ENCODE results near the gene STUB1.

DNA sequence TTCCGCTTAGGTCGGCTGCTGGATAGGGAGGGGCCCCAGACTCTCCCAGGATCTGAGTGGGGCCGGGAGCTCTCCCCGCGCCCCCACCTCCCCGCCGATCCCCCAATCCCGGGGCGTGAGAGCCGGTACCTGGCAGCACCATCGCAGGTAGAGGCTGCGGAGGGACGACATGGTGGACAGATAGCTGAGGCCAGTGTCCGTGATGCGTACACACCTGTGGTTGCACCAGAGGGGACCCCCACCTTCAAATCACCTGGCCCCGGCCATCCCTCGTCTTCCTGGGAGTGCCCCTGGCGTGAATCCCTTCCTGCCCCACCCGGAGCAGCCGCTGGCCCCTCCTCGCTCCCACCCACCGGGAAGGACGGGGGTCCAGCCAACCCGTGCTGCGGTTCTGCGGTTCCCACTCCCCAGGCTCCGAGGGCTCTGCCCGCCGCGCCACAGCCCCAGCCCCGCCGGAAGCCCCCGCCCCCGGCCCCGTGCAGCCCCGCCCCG, 14.7 kb downstream of the STUB1 start:
- no peak for TF ChIP-seq POLR2AphosphoS5 (IDR thresholded peaks at IDR 0.05; ENCODE audit: borderline replicate concordance, low read depth, low read length)
- no peak for TF ChIP-seq EZH2 (IDR thresholded peaks at IDR 0.05)
- no peak for TF ChIP-seq FOXP2 (optimal IDR thresholded peaks at IDR 0.05; ENCODE audit: control extremely low read depth, extremely low read length, insufficient read depth)

Data from SK-N-MC (cell line).